Cerebellar cortex (tissue), 1 donor: Measurements from ENCODE around the gene KCNG2.

Experiments
- DNase-seq: peaks from one replicate; pipeline ENCODE4 v3.0.0-alpha.2; 2015; ENCODE audit warnings: low spot score

KCNG2 gene

DNA sequence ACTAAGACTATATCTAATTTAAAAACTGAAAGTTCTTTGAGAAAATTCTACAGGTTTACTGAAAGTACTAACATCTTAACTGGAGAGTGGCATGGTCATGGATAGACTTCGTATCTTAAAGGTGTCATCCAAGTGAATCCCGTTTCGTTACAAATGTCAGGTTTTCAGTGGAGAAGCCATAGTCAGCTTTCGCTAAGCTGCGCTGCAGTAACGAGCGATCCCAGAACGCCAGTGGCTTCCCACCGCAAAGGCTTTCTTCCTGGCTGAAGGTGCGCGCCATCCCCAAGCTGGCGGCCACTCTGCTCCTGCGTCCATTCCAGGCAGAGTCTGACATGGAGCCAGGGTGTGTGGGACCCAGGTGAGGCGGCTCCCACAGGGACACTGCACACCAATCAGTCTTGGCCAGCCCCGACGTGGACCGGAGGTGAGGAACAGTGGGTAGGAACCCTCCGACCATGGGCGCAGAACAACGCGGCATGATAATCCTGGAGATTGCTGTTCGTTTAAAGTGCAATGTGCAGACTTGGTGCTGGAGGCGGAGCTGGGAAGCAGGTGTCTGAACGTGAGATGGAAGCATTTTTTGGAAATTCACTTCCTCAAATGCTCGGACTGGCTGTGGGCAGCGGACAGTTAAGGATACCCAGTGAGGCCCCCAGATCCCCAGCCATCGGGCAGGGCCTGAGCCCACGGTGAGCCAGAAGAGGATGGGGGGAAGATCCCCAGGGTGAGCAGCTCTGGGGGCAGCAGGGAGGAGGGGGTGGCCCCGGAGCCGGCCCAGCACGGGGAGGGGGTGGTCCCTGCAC, 27.8 kb upstream of the KCNG2 start:
- DNase-seq, result no peak

GRCh38 chr18:79770501-79770815, 27.3 kb upstream of the KCNG2 start:
- no peak for DNase-seq

GRCh38 chr18:79770826-79771225, 26.9 kb upstream of the KCNG2 start:
- no peak for DNase-seq

GRCh38 chr18:79771446-79772107, 26.2 kb upstream of the KCNG2 start:
- DNase-seq, result no peak

GRCh38 chr18:79772108-79772864, 25.5 kb upstream of the KCNG2 start:
- no peak for DNase-seq

DNA sequence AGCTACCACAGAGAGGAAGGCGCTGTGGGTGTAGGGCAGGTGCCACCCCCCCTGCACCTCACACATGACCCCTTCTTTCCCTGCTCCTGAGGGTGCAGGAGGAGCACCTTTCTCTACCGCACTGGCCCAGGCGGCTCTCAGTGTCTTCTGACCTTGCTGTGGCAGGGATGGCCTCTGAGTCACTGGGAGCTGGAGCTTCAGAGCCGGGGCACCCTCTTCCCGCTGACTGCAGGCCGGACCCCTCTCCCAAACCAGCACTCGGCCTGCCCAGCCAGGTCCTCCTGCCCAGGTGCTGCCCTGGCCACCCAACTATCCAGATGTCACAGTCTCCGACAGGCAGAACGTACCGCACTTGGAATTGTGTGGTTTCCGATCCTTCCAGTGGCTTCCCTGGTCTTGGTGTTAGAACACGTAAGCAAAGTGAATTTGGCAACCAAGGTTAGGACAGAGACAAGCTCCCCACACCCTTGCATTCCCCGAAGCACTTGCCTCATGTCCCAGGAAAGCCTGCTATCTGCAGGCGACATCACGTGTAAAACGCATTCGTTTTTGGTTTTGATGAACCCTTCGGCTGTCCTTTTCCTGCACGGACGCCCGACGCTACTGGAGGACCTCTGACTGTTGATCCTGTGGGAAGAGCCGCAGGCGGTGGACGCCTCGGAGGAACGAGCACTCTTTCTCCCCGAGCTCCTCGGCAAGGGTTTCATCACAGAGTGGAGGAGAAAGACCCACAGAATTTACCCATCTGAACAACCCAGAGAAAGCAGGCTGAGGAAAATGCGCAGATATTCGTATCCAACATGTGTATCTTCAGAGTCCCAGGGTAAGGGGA, 24.7 kb upstream of the KCNG2 start:
- DNase-seq, result no peak

- DNase-seq, result no peak
Measured at GRCh38 chr18:79774111-79774510, 23.6 kb upstream of the KCNG2 start.

GRCh38 chr18:79775441-79776221, 22.1 kb upstream of the KCNG2 start:
- no peak for DNase-seq

GRCh38 chr18:79776674-79777073, 21.1 kb upstream of the KCNG2 start:
- no peak for DNase-seq

DNA sequence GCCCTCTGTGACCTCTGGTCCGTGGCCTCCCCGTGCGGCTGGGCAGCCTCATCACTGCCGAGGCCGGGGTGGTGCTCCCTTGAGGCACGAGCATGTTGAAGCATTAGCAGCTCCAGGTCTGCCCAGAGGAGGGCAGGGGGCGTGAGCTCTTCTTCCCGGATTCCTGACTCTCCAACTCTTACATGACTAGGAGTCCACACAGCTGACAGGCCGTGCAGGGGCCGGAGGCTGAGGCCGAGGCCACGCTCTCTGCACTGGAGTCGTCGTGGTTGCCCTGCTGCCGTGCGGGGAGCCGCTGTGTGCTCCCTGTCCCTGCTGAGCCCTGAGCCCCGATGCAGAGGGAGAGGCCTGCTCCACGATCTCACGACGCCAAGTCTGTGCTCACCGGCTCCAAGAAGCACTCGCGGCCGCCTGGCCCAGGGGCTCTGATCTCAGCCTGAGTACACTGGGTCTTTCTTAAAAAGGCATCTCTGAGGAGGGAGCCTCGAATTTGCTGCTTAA, 19.4 kb upstream of the KCNG2 start:
- DNase-seq, result no peak

DNA sequence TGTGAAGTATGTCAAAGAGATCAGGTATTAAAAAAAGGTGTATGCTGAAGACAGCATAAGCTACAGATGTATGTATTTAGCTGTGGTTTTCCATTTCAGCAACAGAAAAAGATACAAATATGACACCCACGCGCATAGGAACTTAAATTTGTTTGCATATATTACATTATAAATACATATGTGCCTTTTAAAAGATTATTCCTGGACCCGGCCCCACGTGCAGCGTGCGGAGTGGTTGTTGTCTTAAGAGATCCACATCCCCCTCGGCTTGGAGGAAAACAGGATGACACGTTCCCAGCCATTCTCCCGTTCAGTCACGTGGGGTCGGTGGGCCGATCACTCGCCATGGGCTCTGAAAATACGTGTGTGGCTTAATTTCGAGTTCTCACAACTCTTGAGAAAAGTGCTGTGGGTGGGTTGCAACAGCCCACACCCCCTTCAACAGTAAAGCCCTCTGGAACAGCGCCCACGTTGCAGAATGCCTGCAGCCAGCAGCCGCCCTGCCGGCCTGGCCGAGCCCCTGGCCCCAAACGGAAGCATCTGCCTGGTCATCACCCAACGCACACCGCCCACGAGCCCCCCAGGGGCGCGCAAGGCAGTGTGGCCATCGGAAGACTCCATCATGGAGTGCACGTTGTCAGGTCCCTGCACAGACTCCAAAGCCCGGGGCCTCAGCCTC, 18.6 kb upstream of the KCNG2 start:
- no peak for DNase-seq

GRCh38 chr18:79779700-79780190, 18.0 kb upstream of the KCNG2 start:
- DNase-seq, result no peak

GRCh38 chr18:79780547-79780946, 17.2 kb upstream of the KCNG2 start:
- no peak for DNase-seq

GRCh38 chr18:79781331-79781941, 16.3 kb upstream of the KCNG2 start:
- no peak for DNase-seq

DNA sequence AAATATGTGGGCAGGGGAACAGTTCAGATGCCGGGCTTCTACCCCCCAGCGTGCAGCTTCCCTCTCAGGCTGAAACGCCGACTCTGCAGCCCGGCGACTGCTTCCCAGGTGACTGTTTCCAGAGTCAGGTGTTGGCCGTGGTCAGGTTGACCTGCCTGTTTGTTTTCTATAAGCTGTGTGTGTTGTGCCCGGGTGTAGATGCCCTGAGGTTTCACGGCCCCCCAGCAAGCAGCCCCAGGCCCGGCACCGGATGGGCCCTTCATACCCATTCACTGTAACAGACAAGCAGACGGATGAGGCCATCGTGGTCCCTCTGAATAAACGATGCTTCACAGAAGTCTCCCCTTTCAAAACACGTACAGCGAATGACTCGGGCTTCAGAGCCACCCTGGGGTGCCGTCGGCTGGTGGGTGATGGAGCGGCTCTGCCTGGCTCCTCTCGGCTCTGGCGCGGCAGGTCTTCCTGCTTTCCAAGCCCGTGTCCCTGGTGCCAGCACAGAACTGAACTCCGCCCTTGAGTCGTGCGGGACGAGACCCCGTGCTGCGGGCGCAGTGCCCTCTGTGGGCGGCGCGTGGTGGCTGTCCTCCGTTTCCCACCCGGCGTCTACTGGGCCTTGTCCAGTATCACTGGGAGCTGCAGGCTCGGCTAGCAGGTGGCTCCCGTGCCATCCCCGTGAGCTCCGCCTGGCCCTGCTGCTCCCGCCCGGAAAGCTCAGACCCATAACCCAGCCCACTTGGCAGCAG, 15.0 kb upstream of the KCNG2 start:
- no peak for DNase-seq

DNA sequence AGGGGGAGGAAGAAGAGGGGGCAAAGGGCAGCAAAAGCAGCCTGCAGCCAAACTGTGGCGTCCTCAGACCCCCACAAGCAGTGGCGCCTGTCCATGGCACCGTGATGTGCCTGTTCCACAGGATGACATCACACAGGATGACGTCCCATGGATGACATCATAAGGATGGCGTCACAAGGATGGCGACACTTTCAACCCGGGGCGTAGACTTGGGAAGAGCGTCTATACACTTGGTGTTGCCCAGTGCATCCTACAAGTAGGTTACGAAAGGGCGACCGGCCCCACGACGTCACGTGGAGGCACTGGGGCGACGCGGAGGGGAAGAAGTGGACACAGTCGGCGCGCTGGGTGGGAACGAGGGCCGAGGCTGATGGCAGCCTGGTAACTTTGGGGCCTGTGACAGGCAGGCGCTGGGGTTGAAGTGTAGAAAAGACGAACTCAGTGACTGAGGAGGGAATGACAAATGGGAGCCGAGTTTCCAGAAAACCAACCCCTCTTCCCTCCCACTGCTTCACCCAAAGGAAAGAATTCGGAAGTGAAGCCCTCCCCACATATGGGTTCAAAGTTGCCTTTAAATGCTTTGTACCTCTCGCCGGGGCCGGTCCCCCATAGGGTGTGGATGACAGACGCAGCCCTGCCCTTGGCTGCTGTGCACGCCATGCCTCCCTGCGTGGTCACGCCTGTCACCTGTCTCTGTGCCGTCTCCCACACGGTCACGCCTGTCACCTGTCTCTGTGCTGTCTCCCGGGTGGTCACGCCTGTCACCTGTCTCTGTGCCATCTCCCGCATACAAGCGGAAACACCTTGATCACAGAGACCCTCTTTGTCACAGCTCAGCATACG, 13.4 kb upstream of the KCNG2 start:
- DNase-seq, result no peak

GRCh38 chr18:79784965-79785770, 12.6 kb upstream of the KCNG2 start:
- no peak for DNase-seq
